ENCODE data around the gene SYT8. TPM values are rescaled to one million over a fixed set of nuclear protein-coding genes. Genes with fewer than 3 reads are reported as not detected.

SYT8 gene
- total and polyA plus RNA-seq, 7 donors, result 0.04 to 0.28 (median 0.06) TPM; not detected in 4

- WGBS, 3 donors, result 5 to 7% (median 5%) methylated on average over 20 to 26 of the region's 26 CpGs
Measured at GRCh38 chr11:1876361-1877063, 41.7 kb downstream of the SYT8 start.

GRCh38 chr11:1877211-1878136, 42.7 kb downstream of the SYT8 start:
- no peak for TF ChIP-seq CTCF (IDR thresholded peaks at IDR 0.05)
- WGBS, 3 donors, result 31 to 47% (median 35%) methylated on average over 32 to 33 of the region's 33 CpGs

More at GRCh38 chr11:1876361-1877063, 41.7 kb downstream of the SYT8 start:
- Histone ChIP-seq H3K4me1 (peaks cover 15% of the 10 kb centered on the region), H3K4me3 (peak overlapping the region; percentile 30), H3K9me3 (no peaks in the 10 kb centered on the region), H3K36me3 (ENCODE audit: insufficient read depth in 1 of 2, low read depth in 1 of 2) (no peaks in the 10 kb centered on the region), H3K27me3 (ENCODE audit: insufficient read depth in 3 of 3, low read length in 2 of 3) (peaks cover 0 to 20% (median 16%) of the 10 kb centered on the region in 3 donors), H3K27ac (peak overlapping the region; percentile 68)
- intact Hi-C loops (cut with DNase I), result no loop called here
- DNase-seq (peak; percentile 78 to 89), ATAC-seq (peak; percentile 59 to 74 (median 71))
- peak; percentile 62 for TF ChIP-seq CTCF (IDR thresholded peaks at IDR 0.05)

GRCh38 chr11:1878137-1879031, 43.6 kb downstream of the SYT8 start:
- Histone ChIP-seq H3K27me3 (ENCODE audit: insufficient read depth in 3 of 3, low read length in 2 of 3) (peaks cover 0 to 12% (median 7%) of the 10 kb centered on the region in 3 donors), H3K27ac (peak overlapping the region; percentile 68), H3K4me1 (peaks cover 32% of the 10 kb centered on the region), H3K9me3 (no peaks in the 10 kb centered on the region), H3K4me3 (no peak overlapping the region), H3K36me3 (ENCODE audit: insufficient read depth in 1 of 2, low read depth in 1 of 2) (no peaks in the 10 kb centered on the region)
- no peak for TF ChIP-seq CTCF (IDR thresholded peaks at IDR 0.05)
- WGBS, 3 donors, result 68 to 75% (median 70%) methylated on average over 27 to 30 of the region's 30 CpGs
- ATAC-seq, result no peak
- intact Hi-C loops (cut with DNase I), result no loop called here
- peak; percentile 54 to 66 for DNase-seq

More at GRCh38 chr11:1877211-1878136, 42.7 kb downstream of the SYT8 start:
- no peaks in the 10 kb centered on the region for H3K9me3 ChIP-seq
- intact Hi-C loops (cut with DNase I), result no loop called here
- no peak for ATAC-seq
- peak overlapping the region; percentile 68 for H3K27ac ChIP-seq
- H3K4me1 ChIP-seq, result peaks cover 25% of the 10 kb centered on the region
- H3K36me3 ChIP-seq (ENCODE audit: insufficient read depth in 1 of 2, low read depth in 1 of 2), result no peaks in the 10 kb centered on the region
- DNase-seq, result peak; percentile 62 to 80
- H3K4me3 ChIP-seq, result no peak overlapping the region
- H3K27me3 ChIP-seq (ENCODE audit: insufficient read depth in 3 of 3, low read length in 2 of 3), result peaks cover 0 to 19% (median 10%) of the 10 kb centered on the region in 3 donors

GRCh38 chr11:1879342-1879940, 44.7 kb downstream of the SYT8 start:
- intact Hi-C loops (cut with DNase I), result no loop called here
- Histone ChIP-seq H3K9me3 (no peaks in the 10 kb centered on the region), H3K4me3 (no peak overlapping the region), H3K27ac (peak overlapping the region; percentile 84), H3K27me3 (ENCODE audit: insufficient read depth in 3 of 3, low read length in 2 of 3) (peaks cover 0 to 12% (median 3%) of the 10 kb centered on the region in 3 donors), H3K36me3 (ENCODE audit: insufficient read depth in 1 of 2, low read depth in 1 of 2) (no peaks in the 10 kb centered on the region), H3K4me1 (peaks cover 32% of the 10 kb centered on the region)
- ATAC-seq (no peak), DNase-seq (no peak)
- 79 to 85% (median 81%) methylated on average over 8 to 13 of the region's 13 CpGs for WGBS, 3 donors
- TF ChIP-seq CTCF (IDR thresholded peaks at IDR 0.05), result no peak

Measured in psoas muscle (tissue), 8 donors.